Activated naive CD8-positive, alpha-beta T cell treated with anti-CD3 and anti-CD28 coated beads, Interleukin-2, amount 50 U/mL, for 16 hours (primary cell): ENCODE results near the gene KLF17.

ENCODE experiments used
- DNase-seq: peaks from one replicate; pipeline ENCODE4 v3.0.0-alpha.2; 2020; ENCODE audit warnings: low read depth, low spot score

KLF17 gene

DNA sequence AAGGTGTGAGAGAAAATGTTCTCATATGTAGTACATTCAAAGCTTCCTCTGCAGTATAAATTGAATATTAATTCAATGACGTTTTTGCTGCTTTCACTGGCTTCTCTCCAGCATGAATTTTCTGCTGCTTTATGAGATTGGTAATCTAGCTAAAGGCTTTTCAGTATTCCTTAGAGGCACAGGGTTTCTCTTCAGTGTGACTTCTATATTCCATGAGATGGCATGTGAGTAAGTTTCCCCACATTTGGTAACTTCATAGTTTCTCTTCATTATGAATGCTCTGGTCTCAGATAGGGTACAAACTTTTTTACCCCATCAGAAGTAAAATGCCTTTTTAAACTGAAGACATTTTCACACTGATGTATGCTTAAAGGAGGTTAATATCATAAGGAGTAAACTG lies 33.2 kb downstream of the KLF17 start:
- DNase-seq: no peak

DNA sequence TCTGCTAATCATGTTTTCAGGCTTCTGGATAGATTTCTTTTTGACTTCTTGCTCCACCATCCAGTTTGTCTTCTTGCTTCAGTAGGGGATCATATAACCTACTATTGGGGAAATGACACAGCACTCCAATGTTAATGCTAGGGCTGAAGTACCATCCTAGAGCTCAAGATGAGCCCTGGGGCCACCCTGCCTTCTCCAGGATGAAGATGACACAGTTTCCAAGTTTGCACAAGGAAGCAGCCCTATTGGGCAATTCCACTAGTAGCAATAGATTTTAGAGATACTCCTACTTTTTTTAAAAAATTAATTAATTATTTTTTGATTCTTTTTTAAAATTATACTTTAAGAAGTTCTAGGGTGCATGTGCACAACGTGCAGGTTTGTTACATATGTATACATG lies 34.1 kb downstream of the KLF17 start:
- DNase-seq: no peak

GRCh38 chr1:44154049-44154448 lies 35.4 kb downstream of the KLF17 start:
- DNase-seq: no peak

DNA sequence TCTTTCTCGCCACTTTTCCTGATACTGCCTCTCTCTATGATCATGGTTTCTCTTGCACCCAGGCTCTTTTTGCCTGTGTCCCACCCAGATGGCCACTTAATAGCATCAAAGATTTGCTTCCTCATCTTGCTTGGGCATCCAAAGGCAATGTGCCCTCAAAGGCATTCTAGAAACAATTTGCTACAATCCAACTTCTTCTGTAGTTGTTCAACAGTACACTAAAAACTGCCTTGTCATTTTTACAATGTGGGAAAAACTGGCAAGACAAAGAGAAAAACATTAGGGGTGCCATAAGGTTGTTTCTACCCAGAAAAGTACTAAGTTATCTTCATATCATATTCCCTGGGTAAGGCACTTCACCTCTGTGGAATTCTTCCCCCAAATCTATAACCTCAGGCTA lies 39.3 kb downstream of the KLF17 start:
- no peak for DNase-seq

- DNase-seq: no peak
These were observed 40.2 kb downstream of the KLF17 start for GRCh38 chr1:44158871-44159270.

- no peak for DNase-seq
These were observed 42.9 kb downstream of the KLF17 start for GRCh38 chr1:44161546-44161945.

DNA sequence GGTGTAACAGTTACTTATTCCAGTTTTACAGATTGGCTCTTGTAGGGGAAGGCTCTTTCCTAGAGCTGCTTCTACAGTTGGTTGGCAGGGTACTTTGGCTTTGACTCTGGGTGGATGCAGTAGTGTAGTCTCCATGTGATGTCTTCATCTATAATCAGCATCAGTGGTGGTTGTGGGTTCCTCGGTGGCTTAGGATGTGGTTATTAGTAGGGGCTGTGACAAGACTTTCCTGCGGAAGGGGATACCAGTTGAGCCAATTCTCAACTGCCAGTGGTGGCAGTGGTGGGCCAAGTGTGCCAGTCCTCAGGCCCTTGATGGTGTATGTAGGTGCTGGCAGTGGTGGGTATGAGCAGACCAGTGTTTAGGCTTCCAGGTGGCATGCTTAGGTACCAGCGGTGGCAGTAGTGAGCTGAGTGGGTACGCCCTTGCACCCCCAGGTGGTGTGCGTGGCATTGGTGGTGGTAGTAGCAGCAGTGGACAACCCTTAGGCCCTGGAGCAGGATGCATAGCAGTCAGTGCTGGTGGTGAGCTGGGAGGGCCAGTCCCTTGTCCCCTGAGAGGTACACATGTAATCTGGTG lies 50.0 kb downstream of the KLF17 start:
- no peak for DNase-seq

- DNase-seq: no peak
These were observed 51.7 kb downstream of the KLF17 start for GRCh38 chr1:44170281-44170823.

GRCh38 chr1:44174630-44175029 lies 56.0 kb downstream of the KLF17 start:
- no peak for DNase-seq
